ENCODE results near the gene RPL41. TPM values are rescaled to one million over a fixed set of nuclear protein-coding genes. Genes with fewer than 3 reads are reported as not detected.

The RPL41 gene
- total RNA-seq, 1 donor from 2014 or later = 5,829 TPM

- POLR2A ChIA-PET = interaction anchor here (1.0 to 5.0 kb wide), 15 partner anchors 8 to 517 kb away, joined by 3 to 116 read pairs (median 7); partner anchors contain the start of genes ANKRD52, CNPY2, ESYT1 and MYL6B
Measured at GRCh38 chr12:56119361-56119796, 2.9 kb downstream of the RPL41 start.

DNA sequence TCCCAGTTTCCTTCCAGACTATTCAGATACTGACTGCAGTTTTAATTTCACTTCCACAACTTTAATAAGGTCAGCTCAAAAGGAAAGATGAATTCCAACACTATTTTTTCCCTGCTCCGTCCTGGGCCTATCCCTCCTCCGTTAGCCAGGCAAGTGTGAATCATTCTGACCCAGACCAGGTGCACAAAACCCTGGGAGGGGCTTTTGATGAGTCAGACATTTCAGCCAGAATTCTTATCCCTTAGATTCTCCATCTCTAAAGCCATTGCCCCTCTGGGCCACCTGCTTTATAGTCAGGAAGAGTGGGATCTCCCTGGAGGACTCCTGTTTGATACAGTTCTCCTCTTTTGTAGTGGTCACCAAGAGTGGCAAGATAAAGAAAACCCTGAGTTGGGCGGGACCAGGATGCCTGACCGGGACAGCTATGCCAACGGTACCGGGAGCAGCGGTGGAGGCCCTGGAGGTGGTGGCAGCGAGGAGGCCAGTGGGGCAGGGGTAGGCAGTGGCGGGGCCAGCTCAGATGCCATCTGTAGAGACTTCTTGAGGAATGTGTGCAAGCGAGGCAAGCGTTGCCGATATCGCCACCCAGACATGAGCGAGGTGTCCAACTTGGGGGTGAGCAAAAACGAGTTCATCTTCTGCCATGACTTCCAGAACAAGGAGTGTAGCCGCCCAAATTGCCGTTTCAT is 3.9 kb downstream of the RPL41 start:
- Mint-ChIP-seq H3K4me1 (peaks cover 45% of the 10 kb centered on the region), H3K4me3 (no peak overlapping the region), H3K9me3 (no peaks in the 10 kb centered on the region), H3K27me3 (no peaks in the 10 kb centered on the region), H3K36me3 (ENCODE audit: low read depth) (peaks cover 59% of the 10 kb centered on the region), H3K27ac (no peak overlapping the region)
- ChIA-PET CTCF (interaction anchor here (0.8 to 4.7 kb wide), 10 partner anchors 8 to 382 kb away, joined by 3 to 80 read pairs (median 6); partner anchors contain the start of genes ANKRD52, ESYT1, PA2G4 and RNF41), POLR2A (interaction anchor here (0.9 to 4.3 kb wide), 11 partner anchors 10 to 344 kb away, joined by 3 to 116 read pairs (median 5); partner anchors contain the start of genes ANKRD52, CNPY2, MYL6B and RNF41)
- TF ChIP-seq, protein P1, sequence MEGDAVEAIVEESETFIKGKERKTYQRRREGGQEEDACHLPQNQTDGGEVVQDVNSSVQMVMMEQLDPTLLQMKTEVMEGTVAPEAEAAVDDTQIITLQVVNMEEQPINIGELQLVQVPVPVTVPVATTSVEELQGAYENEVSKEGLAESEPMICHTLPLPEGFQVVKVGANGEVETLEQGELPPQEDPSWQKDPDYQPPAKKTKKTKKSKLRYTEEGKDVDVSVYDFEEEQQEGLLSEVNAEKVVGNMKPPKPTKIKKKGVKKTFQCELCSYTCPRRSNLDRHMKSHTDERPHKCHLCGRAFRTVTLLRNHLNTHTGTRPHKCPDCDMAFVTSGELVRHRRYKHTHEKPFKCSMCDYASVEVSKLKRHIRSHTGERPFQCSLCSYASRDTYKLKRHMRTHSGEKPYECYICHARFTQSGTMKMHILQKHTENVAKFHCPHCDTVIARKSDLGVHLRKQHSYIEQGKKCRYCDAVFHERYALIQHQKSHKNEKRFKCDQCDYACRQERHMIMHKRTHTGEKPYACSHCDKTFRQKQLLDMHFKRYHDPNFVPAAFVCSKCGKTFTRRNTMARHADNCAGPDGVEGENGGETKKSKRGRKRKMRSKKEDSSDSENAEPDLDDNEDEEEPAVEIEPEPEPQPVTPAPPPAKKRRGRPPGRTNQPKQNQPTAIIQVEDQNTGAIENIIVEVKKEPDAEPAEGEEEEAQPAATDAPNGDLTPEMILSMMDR (IDR thresholded peaks at IDR 0.05) = no peak
- intact Hi-C loops (cut with micrococcal nuclease) = loop anchor here (10.0 kb wide), 1 partner anchor 474 kb away; no protein-coding TSS in a partner anchor
- ATAC-seq (ENCODE audit: low read depth) (no peak), DNase-seq (no peak)

More at GRCh38 chr12:56119361-56119796, 2.9 kb downstream of the RPL41 start:
- ATAC-seq (ENCODE audit: low read depth) (no peak), DNase-seq (no peak)
- intact Hi-C loops (cut with micrococcal nuclease) = loop anchor here (1.0 to 5.0 kb wide), 14 partner anchors 70 to 1403 kb away; partner anchors contain the start of genes ANKRD52, COQ10A, DDIT3 and MBD6
- peaks cover 59% of the 10 kb centered on the region for H3K36me3 Mint-ChIP-seq (ENCODE audit: low read depth)
- H3K4me3 Mint-ChIP-seq = peak overlapping the region; percentile 100
- no peaks in the 10 kb centered on the region for H3K9me3 Mint-ChIP-seq
- H3K4me1 Mint-ChIP-seq = peaks cover 42% of the 10 kb centered on the region
- H3K27me3 Mint-ChIP-seq = no peaks in the 10 kb centered on the region
- TF ChIP-seq, protein P1 (IDR thresholded peaks at IDR 0.05) = no peak
- CTCF ChIA-PET = interaction anchor here (1.0 to 4.7 kb wide), 11 partner anchors 9 to 381 kb away, joined by 3 to 80 read pairs (median 5); partner anchors contain the start of genes ANKRD52, ESYT1, PA2G4 and RNF41
- peak overlapping the region; percentile 99 for H3K27ac Mint-ChIP-seq

DNA sequence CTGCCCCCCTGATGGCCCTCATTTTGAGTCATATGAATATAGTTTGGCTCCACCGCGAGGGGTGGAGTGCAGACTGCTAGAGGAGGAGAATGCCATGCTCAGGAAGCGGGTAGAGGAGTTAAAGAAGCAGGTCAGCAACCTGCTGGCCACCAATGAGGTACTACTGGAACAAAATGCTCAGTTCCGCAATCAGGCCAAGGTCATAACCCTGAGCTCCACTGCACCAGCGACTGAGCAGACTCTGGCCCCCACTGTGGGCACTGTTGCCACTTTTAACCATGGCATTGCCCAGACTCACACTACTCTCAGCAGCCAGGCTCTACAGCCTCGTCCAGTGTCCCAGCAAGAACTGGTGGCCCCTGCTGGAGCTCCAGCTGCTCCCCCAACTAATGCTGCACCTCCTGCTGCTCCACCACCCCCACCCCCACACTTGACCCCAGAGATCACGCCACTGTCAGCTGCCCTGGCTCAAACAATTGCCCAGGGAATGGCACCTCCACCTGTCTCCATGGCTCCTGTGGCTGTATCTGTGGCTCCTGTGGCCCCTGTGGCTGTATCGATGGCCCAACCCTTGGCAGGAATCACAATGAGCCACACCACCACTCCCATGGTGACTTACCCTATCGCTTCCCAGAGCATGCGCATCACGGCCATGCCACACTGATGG is 4.9 kb downstream of the RPL41 start:
- no peaks in the 10 kb centered on the region for H3K27me3 Mint-ChIP-seq
- no peak overlapping the region for H3K4me3 Mint-ChIP-seq
- TF ChIP-seq, protein P1 (IDR thresholded peaks at IDR 0.05) = no peak
- peaks cover 57% of the 10 kb centered on the region for H3K36me3 Mint-ChIP-seq (ENCODE audit: low read depth)
- peaks cover 49% of the 10 kb centered on the region for H3K4me1 Mint-ChIP-seq
- H3K9me3 Mint-ChIP-seq = no peaks in the 10 kb centered on the region
- ATAC-seq (ENCODE audit: low read depth) = no peak
- DNase-seq = no peak
- intact Hi-C loops (cut with micrococcal nuclease) = loop anchor here (10.0 kb wide), 1 partner anchor 473 kb away; no protein-coding TSS in a partner anchor
- CTCF ChIA-PET = interaction anchor here (4.2 to 4.7 kb wide), 2 partner anchors 67 to 101 kb away, joined by 34 to 80 read pairs; partner anchors contain the start of genes RNF41 and SMARCC2
- H3K27ac Mint-ChIP-seq = no peak overlapping the region
- POLR2A ChIA-PET = interaction anchor here (0.9 to 1.9 kb wide), 2 partner anchors 9 to 100 kb away, joined by 5 to 6 read pairs; partner anchors contain the start of gene RNF41

GRCh38 chr12:56122637-56123036 is 6.2 kb downstream of the RPL41 start:
- H3K4me3 Mint-ChIP-seq = no peak overlapping the region
- peaks cover 53% of the 10 kb centered on the region for H3K4me1 Mint-ChIP-seq
- H3K27ac Mint-ChIP-seq = no peak overlapping the region
- no peak for DNase-seq
- ChIA-PET CTCF (interaction anchor here (0.5 to 1.9 kb wide), 3 partner anchors 39 to 135 kb away, joined by 3 to 5 read pairs (median 4); partner anchors contain the start of genes ANKRD52 and SMARCC2), POLR2A (interaction anchor here (0.6 to 0.9 kb wide), 3 partner anchors 29 to 481 kb away, joined by 3 to 5 read pairs (median 4); no protein-coding TSS in a partner anchor)
- H3K9me3 Mint-ChIP-seq = no peaks in the 10 kb centered on the region
- peaks cover 44% of the 10 kb centered on the region for H3K36me3 Mint-ChIP-seq (ENCODE audit: low read depth)
- no peaks in the 10 kb centered on the region for H3K27me3 Mint-ChIP-seq
- no peak for ATAC-seq (ENCODE audit: low read depth)
- intact Hi-C loops (cut with micrococcal nuclease) = loop anchor here (10.0 kb wide), 1 partner anchor 472 kb away; no protein-coding TSS in a partner anchor
- TF ChIP-seq, protein P1 (IDR thresholded peaks at IDR 0.05) = no peak

Data from activated B cell treated with CpG ODN at 0.5 μM for 24 hours (primary cell).